PC-9 (cell line): Measurements from ENCODE around the gene RAB3GAP2.

ENCODE experiments used
- CTCF ChIP-seq: fragments of 200-600 bp; sonication (generic); conservative IDR thresholded peaks from 2 replicates; pipeline ENCODE4 v1.6.1; 2017; ENCODE audit warnings: mixed run types, antibody characterized with exemption, mild to moderate bottlenecking, moderate library complexity
- EZH2 ChIP-seq: fragments of 200-600 bp; sonication (generic); IDR thresholded peaks from 2 replicates; pipeline ENCODE4 v1.8.0; 2017; ENCODE audit warnings: antibody characterized with exemption, low read depth

GRCh38 chr1:220291580-220291979 lies 19.3 kb upstream of the RAB3GAP2 start:
- no peak for TF ChIP-seq CTCF
- TF ChIP-seq EZH2: no peak
